Activated T-helper 1 cell treated with anti-CD3 and anti-CD28 coated beads, Interleukin-2, amount 50 U/mL, for 16 hours (primary cell): ENCODE measurements around the gene TAS2R3.

ENCODE experiments used
- DNase-seq, 2 donors: peaks; one replicate each; pipeline ENCODE4 v3.0.0-alpha.2; 2020; ENCODE audit warnings: low read depth in 1 of 2, low spot score in 1 of 2

Gene TAS2R3

GRCh38 chr7:141785706-141786552, 22.0 kb downstream of the TAS2R3 start:
- DNase-seq: no peak

GRCh38 chr7:141788296-141788695, 24.4 kb downstream of the TAS2R3 start:
- no peak for DNase-seq

GRCh38 chr7:141789917-141790316, 26.0 kb downstream of the TAS2R3 start, which contains the start of gene TAS2R5:
Gene TAS2R5, plus strand, starts transcription at chr7:141790217. Its CDS starts 145 bp downstream, at chr7:141790362.
- DNase-seq: no peak

GRCh38 chr7:141792526-141792925, 28.6 kb downstream of the TAS2R3 start:
- DNase-seq: no peak
